Measurements from ENCODE around the gene AKR1D1. TPM values are rescaled to one million over a fixed set of nuclear protein-coding genes. Genes with fewer than 3 reads are reported as not detected.
"Not testable (repeated sequence)": the region's sequence is repeated elsewhere in the genome, so short reads cannot be mapped to it uniquely, and the experiment has no call there.

The AKR1D1 gene
- total and polyA plus RNA-seq, 2 of the 13 experiments (the other 11 are each of a cell fraction or from before 2014, with no cell fraction given) = 6.9 to 37.0 TPM

- intact Hi-C loops (cut with micrococcal nuclease; ENCODE audit: unreplicated experiment) = loop anchor here (2.0 kb wide), 1 partner anchor 13 kb away; no protein-coding TSS in a partner anchor
- 100% methylated on average over 6 of the region's 7 CpGs for WGBS (ENCODE audit: low lambda C conversion rate)
- CTCF ChIA-PET (ENCODE audit: low intra/inter-chr PET ratio, low total read pairs) = not testable (repeated sequence)
Measured at GRCh38 chr7:138051712-138052247, 24.5 kb upstream of the AKR1D1 start.

GRCh38 chr7:138052696-138053095 is 23.6 kb upstream of the AKR1D1 start:
- ChIA-PET CTCF (ENCODE audit: low intra/inter-chr PET ratio, low total read pairs) (no interaction called here), POLR2A (no interaction called here)
- Histone ChIP-seq H3K27me3 (ENCODE audit: control insufficient read depth in 1 of 2, insufficient read depth in 2 of 2, low read length in 2 of 2) (no peaks in the 10 kb centered on the region), H3K4me2 (ENCODE audit: low read depth, low read length) (no peak overlapping the region), H3K27ac (ENCODE audit: extremely low read length, insufficient read depth, low read length) (no peak overlapping the region), H3K79me2 (ENCODE audit: insufficient read depth, low read length) (no peaks in the 10 kb centered on the region), H3K4me3 (replicated peaks in 1 of 3; ENCODE audit: insufficient read depth in 1 of 3, low read depth in 2 of 3, low read length in 3 of 3) (no peak overlapping the region), H3K4me1 (ENCODE audit: insufficient read depth, low read length) (peaks cover 33% of the 10 kb centered on the region), H2AFZ (ENCODE audit: low read length) (no peak overlapping the region), H3K9me3 (ENCODE audit: low read length) (no peaks in the 10 kb centered on the region), H3K36me3 (replicated peaks in 1 of 2; ENCODE audit: control insufficient read depth in 1 of 2, insufficient read depth in 2 of 2, low read length in 2 of 2) (no peaks in the 10 kb centered on the region), H4K20me1 (ENCODE audit: insufficient read depth, low read length) (no peaks in the 10 kb centered on the region), H3K9ac (ENCODE audit: insufficient read depth, low read depth, low read length) (no peak overlapping the region)
- FAIRE-seq (no peak), ATAC-seq (no peak), DNase-seq (ENCODE audit: low spot score) (no peak)
- WGBS (ENCODE audit: low lambda C conversion rate) = 97% methylated on average over 3 of the region's 3 CpGs
- no TSS peak for BruUV-seq (replicated peaks)
- intact Hi-C loops (cut with micrococcal nuclease; ENCODE audit: unreplicated experiment) (no loop called here), in situ Hi-C loops (cut with HindIII; ENCODE audit: extremely low pct_ligation_motif_present, low pct_unique_long_range_greater_than_20kb) (no loop called here)
- TF ChIP-seq ZKSCAN5 (CRISPR knock-in tag; IDR thresholded peaks at IDR 0.05) (no peak), MEIS2 (CRISPR knock-in tag; IDR thresholded peaks at IDR 0.05) (no peak), HMG20A (CRISPR knock-in tag; IDR thresholded peaks at IDR 0.05; ENCODE audit: borderline replicate concordance) (no peak), PBX2 (CRISPR knock-in tag; IDR thresholded peaks at IDR 0.05) (no peak), RFX3 (CRISPR knock-in tag; IDR thresholded peaks at IDR 0.05) (no peak), ZNF646 (CRISPR knock-in tag; IDR thresholded peaks at IDR 0.05) (no peak), ZNF547 (CRISPR knock-in tag; IDR thresholded peaks at IDR 0.05) (no peak), PRMT3 (CRISPR knock-in tag; IDR thresholded peaks at IDR 0.05; ENCODE audit: borderline replicate concordance, low read depth) (no peak)

More at GRCh38 chr7:138051712-138052247, 24.5 kb upstream of the AKR1D1 start:
- in situ Hi-C loops (cut with HindIII; ENCODE audit: extremely low pct_ligation_motif_present, low pct_unique_long_range_greater_than_20kb); H3K27me3 ChIP-seq (ENCODE audit: control insufficient read depth in 1 of 2, insufficient read depth in 2 of 2, low read length in 2 of 2); H3K9ac ChIP-seq (ENCODE audit: insufficient read depth, low read depth, low read length); H3K4me2 ChIP-seq (ENCODE audit: low read depth, low read length); POLR2A ChIA-PET; FAIRE-seq; H3K9me3 ChIP-seq (ENCODE audit: low read length); BruUV-seq (replicated peaks); DNase-seq (ENCODE audit: low spot score); H4K20me1 ChIP-seq (ENCODE audit: insufficient read depth, low read length); H3K79me2 ChIP-seq (ENCODE audit: insufficient read depth, low read length); H3K4me3 ChIP-seq (replicated peaks in 1 of 3; ENCODE audit: insufficient read depth in 1 of 3, low read depth in 2 of 3, low read length in 3 of 3); ATAC-seq; H3K27ac ChIP-seq (ENCODE audit: extremely low read length, insufficient read depth, low read length); H3K36me3 ChIP-seq (replicated peaks in 1 of 2; ENCODE audit: control insufficient read depth in 1 of 2, insufficient read depth in 2 of 2, low read length in 2 of 2); H2AFZ ChIP-seq (ENCODE audit: low read length): not testable (repeated sequence)
- H3K4me1 ChIP-seq (ENCODE audit: insufficient read depth, low read length) = peaks cover 40% of the 10 kb centered on the region
- TF ChIP-seq MAFK (conservative IDR thresholded peaks at IDR 0.05 in 1 of 2, IDR thresholded peaks at IDR 0.05 in 1 of 2; ENCODE audit: low read length in 2 of 2) (peak; percentile 33 to 65; a peak in 3 of 4 replicates), NFYB (CRISPR knock-in tag; IDR thresholded peaks at IDR 0.05) (peak; percentile 57), ZMYM2 (CRISPR knock-in tag; IDR thresholded peaks at IDR 0.05) (0 out of 2 replicates have a peak, but pooled peaks have one; percentile 17)

Data from HepG2 (cell line).